GM21529 (cell line): ENCODE measurements around the gene LY6G6C.
"Not testable (repeated sequence)": the region's sequence is repeated elsewhere in the genome, so short reads cannot be mapped to it uniquely, and the experiment has no call there.

Source experiments
- ATAC-seq: cut with Tn5 transposase; IDR thresholded peaks from one replicate; pipeline ENCODE4 v1.9.1; 2021; ENCODE audit not compliant: unreplicated experiment

Gene LY6G6C

DNA sequence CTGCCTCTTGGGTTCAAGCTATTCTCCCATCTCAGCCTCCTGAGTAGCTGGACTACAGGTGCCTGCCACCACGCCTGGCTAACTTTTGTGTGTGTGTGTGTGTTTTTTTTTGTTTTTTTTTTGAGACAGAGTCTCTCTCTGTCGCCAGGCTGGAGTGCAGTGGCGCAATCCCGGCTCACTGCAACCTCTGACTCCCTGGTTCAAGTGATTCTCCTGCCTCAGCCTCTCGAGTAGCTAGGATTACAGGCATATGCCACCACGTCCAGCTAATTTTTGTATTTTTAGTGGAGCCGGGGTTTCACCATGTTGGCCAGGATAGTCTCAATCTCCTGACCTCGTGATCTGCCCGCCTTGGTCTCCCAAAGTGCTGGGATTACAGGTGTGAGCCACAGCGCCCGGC, 12.4 kb downstream of the LY6G6C start:
- not testable (repeated sequence) for ATAC-seq

DNA sequence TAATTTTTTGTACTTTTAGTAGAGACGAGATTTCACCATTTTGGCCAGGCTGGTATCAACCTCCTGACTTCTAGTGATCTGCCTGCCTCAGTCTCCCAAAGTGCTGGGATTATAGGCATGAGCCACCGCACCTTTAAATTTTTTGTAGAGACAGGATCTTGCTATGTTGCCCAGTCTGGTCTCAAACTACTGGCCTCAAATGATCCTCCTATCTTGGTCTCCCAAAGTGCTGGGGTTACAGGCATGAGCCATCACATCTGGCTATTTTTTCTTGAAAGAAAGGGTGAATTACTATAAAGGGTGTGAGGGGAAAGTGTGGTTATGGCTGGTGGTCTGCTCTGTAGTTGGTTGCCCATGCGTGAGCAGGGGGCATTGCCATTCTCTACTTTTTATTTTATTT, 13.3 kb downstream of the LY6G6C start:
- no peak for ATAC-seq

DNA sequence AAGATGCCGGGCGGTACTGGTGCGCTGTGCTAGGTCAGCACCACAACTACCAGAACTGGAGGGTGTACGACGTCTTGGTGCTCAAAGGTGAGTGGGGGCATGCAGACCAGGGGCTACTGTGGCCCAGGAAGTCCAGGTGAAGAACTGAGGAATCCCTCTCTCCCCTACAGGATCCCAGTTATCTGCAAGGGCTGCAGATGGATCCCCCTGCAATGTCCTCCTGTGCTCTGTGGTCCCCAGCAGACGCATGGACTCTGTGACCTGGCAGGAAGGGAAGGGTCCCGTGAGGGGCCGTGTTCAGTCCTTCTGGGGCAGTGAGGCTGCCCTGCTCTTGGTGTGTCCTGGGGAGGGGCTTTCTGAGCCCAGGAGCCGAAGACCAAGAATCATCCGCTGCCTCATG, 13.8 kb downstream of the LY6G6C start:
- no peak for ATAC-seq

DNA sequence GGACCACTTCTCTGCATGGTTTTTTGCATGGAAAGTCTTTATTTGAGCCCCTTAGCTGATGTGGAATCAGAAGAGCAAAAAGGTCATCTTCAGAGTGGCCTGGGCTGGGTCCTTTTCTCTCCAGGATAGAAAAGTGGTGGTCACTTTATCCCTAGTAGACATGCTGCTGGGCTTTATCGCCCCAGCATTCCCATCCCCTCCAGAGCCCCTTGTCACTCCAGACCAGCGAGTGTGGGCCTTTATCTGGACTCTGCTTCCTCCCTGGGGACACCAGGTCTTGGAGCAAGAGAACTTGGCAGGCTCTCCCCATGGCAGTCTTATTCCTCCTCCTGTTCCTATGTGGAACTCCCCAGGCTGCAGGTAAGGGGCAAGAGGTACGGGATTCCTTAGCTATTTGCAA, 14.9 kb downstream of the LY6G6C start, which contains the start of gene LY6G6F:
TSS of gene LY6G6F (plus strand) at position 268 of the 400 bp plus-strand sequence. CDS start at position 309, 41 bp downstream.
- no peak for ATAC-seq

DNA sequence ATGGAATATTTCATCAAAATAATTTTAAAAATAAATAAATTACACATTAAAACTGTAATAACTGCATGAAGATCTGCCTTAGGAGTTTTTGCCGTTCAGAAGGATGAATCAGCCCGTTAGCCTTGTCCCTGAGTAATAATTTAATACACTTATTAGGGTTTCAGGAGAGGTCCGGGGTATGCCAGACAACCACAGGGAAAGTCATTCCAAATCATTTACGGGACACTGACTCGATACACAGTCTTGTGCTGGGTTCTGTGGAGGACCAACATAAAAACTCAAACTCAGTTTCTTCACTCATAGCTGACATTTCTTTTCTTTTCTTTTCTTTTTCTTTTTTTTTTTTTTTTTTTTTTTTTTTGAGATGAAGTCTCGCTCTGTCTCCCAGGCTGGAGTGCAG, 15.6 kb downstream of the LY6G6C start:
- ATAC-seq = no peak

DNA sequence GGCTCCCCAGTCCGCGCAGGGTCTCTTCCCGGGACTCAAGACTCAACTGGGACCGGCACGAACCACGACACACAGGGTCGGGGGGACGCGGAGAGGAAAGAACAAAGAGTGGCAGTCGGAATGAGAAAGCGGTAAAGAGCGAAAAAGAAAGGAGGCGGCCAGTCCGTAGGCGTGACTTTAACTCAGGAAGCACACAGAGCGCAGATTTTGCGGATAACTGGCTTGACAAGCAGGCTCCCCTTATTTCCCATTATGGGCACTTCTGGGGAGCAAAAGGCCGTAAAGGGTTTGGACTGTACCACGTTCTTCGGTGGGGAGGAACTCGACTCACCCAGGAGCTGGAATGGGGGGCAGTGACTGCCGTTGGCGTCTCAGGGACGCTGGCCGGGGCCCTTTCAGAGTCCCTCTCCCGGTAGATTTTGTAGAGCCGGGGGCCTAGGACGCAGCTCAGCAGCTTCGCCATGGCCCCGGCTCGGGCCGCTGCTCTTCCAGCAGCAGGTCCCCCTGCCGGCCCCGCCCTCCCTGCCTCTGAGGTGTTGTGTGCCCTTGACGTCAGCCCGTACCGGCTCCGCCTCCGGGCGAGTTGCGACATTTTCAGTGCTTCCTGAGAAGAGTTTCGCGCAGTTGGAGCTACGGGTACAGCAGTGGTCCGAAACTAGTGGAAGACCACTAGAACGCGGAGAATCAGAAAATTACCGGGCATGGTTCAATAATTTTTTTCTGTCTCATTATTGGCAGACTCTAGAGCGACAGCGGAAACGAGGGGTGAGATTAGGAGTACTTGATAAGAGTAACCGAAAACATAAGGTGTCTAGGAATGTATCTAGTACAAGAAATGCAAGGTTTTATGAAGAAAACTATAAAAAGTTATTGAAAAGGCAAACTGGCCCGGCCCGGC, 18.5 kb downstream of the LY6G6C start, which contains the start of gene ABHD16A:
TSS of gene ABHD16A (minus strand) at position 506 of the 898 bp plus-strand sequence. CDS start at position 463, 43 bp downstream.
- peak; percentile 91 for ATAC-seq

DNA sequence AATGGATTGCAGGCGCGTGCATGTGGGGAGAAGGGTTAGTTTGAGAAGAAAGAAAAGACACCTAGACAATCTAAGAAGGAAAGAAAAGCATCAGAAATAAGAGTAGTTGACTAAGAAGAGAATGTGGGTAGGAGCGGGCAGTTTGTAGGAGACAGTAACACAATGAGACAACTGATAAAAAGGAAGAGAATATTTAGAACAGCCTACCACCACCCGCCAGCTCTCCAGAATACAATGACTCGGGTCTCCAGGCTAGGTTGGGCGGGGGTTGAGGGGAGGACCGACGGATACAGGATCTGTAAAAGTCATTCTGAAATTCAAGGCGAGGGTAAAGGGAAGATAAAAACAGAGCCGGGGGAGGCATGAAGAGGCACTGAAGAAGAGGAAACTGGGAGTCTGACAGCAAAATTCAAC, 19.1 kb downstream of the LY6G6C start:
- no peak for ATAC-seq

DNA sequence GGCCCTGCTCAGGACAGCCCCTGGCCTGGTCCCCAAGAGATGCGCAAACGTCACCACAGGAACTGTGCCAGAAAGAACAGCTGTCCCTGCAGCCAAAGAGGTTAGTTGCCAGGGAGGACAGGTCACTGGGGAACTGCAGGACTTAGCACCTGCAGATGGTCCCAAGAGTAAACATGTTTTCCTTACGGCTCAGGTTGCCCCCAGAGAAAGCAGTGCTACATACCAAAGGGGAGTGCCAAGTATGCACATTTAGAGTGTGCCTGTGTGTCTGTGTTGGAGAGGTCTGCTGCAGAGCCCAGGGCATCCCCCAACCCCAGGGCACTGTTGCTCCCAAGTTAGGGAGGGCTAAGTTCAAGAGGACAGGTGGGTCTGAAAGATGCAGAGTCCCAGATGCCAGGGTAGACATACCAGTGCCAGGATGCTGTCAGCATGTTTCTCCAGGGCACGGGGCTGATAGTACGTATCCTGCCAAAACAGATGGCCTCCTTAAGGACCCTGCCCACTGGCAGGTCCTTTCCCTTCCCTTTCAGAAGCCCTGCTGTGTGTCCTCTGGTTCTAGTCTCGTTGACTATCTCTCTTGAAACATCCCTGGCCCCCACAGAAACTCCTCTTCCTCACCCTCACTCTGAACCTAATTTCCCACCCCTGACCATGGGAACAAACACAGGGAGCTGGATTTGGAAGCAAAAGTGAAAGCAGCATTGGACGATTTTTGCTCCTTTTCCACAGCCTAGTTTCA, 19.7 kb downstream of the LY6G6C start:
- ATAC-seq = no peak

DNA sequence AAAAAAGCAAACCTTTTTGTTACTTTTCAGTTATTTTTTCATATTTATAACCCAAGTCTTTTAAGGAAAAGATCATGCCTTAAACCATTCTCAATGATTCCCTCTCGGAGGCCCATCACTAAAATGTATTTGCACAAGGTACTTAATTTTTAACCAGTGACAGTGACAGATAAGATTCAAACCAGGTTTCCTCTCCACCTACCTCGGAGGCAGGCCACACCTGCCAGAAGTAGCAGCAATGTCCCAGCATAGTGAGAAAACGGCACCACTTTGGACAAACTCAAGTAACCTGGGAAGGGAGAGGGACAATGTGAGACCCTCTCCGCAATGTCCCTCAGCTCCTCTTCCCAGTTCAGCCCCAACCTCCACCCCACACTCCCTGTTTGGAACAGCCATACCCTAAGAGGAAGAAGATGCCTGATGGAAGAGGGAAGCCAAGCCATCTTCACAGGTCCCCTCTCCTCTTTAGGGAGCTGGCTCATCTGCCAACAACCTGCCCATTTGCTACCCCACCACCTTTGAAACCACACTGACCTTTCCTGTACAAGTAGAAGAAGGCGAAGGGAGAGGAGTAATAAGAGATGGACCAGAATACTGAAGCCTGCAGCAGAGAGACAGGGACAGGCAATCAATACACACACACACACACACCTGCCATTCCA, 20.7 kb downstream of the LY6G6C start:
- no peak for ATAC-seq

DNA sequence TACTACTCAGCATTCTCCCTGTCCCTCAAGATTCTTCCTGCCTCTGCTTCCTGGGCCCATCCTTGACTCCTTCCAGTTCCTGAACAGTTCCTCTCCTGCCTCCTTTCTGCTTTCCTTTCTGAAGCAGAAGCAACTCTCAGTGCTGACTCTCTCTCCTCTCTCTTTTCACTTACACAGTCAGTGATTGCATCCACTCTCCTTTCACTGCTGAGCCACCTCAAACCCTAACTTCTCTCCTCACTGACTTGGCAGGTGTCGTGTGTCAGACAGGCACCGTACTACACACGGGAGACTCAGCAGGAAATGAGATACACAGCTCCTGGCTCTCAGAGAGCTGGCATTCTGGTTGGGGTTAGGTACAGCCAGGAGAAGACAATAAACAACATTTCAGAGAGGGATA, 24.0 kb downstream of the LY6G6C start:
- ATAC-seq = no peak

DNA sequence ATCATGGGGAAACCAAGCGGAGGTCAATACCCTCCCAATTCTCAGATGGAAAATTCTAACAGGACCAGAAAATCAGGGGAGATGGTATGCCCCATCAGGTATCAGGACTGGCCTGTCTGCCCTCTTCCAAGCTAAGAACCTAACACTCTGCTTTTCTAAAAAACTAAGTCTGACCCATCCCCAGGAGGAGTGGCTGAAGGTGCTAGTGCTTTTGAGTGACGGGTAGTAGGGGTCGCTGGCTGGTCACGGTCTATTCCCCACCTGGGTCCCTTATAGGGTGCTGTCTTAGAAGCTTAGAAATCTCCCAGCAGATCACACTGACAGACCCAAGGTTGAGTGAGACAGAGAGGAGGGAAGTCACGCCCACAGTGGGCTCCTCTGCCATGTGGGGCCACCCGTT, 28.0 kb downstream of the LY6G6C start:
- no peak for ATAC-seq

DNA sequence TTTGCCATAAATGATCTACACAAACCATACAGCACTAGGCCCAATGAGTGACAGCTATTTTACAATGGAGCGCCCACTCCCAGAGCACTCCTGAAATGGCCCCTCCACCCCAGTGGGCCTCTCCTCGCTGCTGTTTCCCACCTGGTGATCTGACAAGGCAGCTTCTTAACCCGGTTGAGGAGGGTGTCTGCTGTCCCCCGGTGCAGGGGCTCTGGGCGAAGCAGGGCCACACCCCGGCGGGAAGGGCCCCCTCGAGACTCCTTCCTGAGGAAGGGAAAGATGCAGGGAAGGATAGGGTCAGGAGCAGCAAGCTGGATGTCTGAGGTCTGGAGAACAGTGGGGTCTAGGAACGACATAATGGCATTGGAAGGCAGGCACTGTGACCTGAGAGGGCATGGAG, 28.7 kb downstream of the LY6G6C start:
- ATAC-seq = no peak

DNA sequence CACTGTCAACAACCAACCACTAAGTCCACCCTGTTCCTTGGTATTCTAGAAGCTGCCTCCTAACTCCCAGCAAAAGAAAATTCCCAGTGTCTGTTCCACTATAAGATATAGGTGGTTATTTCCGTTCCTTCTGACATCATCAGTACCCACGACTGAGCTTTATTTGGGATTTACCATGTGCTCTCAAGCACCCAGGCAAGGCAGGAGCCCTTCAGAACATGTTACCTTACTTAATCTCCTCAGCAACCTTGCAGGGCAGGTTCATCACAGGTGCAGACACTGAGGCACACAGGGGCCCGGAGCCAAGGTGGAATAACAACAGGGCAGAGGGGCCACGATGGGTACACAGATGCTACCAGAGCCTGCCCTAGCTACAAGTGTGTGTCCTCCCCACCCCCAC, 29.2 kb downstream of the LY6G6C start:
- no peak for ATAC-seq

DNA sequence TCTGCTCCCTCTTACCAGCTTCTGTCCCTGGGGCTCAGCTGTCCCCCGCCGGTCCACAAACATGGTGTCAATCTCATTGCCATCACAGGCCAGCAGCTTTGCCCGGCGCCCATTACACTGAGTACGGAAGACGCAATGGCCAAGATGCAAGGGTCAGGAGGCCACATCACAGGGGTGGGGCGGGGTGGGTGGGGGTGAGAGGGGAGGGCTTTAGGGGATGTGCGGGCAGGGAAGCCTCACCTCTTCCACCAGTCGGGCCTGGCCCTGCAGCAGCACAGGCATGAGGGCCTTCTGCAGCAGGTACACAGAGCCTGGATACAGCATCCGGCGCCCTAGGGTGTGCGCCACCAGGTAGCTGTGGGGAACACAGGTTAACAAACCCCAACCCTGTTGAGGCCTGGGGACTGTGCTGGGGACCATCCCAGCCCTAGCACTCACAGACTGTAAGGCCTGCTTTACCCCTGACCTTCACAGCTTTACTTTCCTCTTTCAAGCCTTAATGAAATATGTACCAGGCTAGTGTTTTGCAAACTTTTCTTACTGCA, 29.9 kb downstream of the LY6G6C start:
- no peak for ATAC-seq

DNA sequence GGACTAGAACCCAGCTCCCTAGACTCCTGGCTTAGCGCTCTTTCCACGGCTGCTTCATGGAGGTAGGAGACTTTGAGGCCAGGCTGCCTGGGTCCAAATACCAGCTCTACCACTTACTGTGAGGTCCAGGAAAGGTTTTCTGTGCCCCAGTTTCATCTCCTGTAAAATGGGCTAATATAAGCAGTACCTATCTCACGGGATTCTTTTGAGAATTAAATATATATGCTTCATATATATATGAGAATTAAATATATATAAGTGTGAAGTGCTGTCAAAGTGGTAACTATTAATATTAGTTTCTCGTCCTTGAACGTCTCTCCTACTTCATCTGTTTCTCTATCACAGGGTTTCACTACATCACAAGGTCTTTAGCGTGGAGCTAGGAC, 30.5 kb downstream of the LY6G6C start:
- ATAC-seq = no peak

DNA sequence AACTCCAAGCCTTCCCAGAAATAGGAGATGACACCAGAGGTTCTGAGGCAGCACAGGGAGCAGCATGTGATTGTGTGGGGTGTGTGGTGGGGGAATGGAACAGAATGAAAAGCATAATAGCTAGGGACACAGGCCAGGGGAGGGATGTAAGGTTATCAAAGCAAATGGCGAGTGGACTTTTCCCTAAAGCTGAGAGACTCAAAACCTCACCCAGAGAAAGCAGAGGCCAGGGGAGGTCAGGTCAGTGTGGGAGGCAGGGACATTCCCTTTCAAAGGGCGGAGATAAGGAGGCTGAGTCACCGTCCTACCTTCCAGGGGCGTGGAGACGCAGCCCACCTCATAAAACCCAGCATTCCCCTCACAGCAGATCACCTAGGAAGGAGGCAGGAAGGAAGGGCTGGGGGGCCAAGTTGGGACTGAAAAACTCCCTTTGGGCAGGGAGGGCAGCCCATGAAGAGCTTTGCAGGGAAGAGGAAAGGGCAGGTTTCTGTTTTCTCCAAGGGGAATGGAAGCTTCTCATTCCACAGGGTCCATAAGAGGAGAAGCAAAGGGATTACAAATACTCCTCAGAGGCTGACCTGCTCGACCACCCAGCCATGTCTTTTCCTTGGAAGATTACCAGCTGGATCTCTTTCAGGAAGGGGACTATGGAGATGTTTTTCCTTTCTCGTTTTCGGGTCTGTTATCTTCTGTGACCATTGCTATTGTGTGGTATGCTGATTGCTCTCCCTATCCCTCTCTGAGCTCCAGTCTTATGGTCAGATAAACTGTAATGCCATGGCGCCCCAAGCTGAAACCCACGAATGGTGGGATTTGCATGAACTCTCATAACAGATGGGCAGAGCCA, 31.1 kb downstream of the LY6G6C start:
- no peak for ATAC-seq

DNA sequence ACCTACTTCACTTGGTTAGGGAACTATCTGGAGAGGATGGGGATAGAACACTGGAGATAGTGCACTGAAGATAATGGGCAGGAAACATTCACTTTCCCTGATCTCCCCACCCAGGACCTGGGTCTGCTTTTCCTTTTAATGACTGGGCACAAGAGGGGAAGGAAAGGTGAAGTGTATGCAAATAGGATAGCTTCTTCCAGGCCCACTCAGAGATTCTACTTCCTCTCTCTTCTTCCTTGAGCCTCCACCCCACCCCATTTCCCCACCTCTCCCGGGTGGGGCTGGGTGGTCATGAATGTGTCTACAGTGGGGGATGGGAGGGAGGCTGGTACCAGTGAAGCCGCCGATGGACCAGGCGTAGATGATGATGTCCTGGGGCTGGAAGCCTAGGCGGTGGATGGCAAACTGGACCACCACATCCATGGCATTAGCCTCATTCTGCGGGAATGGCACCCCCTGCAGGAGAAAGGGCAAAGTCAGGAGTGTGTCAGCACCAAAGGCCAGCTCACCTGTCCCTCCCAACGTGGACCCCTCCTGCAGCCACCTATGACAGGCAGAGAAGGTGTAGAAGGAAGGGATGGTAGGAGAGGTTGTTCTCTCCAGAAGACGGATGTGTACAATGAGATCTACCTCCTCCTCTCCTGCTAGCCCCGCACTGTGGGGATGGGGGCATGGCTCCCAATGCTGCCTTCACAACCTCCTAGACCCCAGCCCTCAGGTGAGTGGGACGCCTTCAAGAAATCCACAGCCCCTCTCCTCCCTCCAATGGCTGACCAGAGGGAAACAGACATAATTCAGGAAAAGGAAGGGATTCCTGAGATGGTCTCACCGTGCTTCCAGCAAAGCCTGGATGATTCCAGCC, 32.1 kb downstream of the LY6G6C start:
- no peak for ATAC-seq

DNA sequence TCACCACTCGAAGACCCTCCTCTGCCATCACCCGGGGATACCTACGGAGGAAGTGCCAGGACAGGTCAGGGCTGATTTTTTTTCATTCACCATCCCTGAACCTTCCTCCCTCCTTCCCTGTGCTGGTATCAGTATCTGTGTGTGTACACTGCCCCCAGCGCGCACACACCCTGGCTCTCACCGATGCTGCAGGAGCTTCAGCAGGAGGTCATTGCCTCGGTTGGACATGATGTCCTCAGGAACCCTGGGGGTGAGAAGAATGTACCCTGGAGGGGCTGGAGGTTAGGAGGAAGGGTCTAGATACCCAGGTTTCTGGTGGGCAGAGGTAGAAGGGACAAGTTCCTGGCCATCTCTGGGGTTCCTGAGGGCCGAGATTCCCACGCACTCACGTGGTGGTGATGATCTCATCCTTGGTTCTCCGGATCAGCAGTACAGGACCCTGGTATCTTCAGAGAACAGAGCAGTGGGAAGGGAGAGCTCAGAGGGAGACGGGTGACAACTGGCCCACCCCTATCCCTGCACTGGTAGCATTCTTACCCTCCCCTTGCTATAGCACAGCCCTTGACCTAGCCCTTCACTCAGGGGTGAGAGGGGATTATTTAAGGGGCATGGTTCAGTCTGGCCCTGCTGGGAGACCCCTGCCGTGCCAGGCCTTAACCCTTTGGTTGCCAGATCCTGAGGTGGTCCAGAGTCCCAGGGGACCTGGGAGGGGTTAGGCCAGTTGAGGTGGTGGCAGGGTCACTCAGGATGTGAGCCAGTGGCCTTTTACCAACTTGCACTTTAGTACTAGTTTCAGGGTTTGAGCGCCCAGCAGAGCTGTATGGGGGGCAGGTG, 33.5 kb downstream of the LY6G6C start:
- no peak for ATAC-seq
